Upper lobe of left lung (tissue), 4 donors: ENCODE results near the gene DOCK1.

Source experiments
- CTCF ChIP-seq, 6 experiments: fragments of 450-650 bp in 4 of 6; fragments of 200-600 bp in 2 of 6; sonication (generic) in 2 of 6; IDR thresholded peaks; one replicate each; pipeline ENCODE4 v1.5.1; 2016 to 2019; ENCODE audit warnings: antibody characterized with exemption in 6 of 6
- POLR2A ChIP-seq, 4 donors: fragments of 450-650 bp; IDR thresholded peaks; one replicate each; pipeline ENCODE4 v1.5.1; 2016 to 2017; ENCODE audit warnings: antibody characterized with exemption in 4 of 4, mild to moderate bottlenecking in 2 of 4
- POLR2AphosphoS5 ChIP-seq, 2 donors: sonication (generic); formaldehyde crosslinking; IDR thresholded peaks; one replicate each; pipeline ENCODE4 v1.5.1; 2017; ENCODE audit warnings: antibody characterized with exemption in 2 of 2

DNA sequence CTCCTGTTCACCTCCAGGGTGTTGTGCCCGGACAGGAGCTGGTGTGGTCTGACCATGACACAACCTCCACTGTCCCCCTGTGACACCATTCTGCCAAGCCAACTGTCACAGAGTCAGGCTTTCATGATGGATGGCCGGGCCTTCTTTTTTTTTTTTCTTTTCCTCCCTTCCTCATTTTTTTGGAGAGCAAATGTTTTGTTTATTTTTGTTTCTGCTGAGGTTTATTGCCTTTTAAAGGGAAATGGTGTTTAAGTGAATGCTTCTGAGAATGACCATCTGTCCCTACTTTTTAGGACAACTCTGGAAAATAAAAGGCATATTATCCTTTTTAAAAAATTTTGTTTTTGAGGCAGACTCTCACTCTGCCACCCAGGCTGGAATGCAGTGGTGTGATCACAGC is 528.8 kb downstream of the DOCK1 start:
- TF ChIP-seq CTCF (IDR thresholded peaks at IDR 0.05) (no peak), POLR2A (IDR thresholded peaks at IDR 0.05) (no peak), POLR2AphosphoS5 (IDR thresholded peaks at IDR 0.05) (no peak)
